ENCODE measurements around the gene TRAPPC2B.
"Not testable (repeated sequence)": the region's sequence is repeated elsewhere in the genome, so short reads cannot be mapped to it uniquely, and the experiment has no call there.

The TRAPPC2B gene

DNA sequence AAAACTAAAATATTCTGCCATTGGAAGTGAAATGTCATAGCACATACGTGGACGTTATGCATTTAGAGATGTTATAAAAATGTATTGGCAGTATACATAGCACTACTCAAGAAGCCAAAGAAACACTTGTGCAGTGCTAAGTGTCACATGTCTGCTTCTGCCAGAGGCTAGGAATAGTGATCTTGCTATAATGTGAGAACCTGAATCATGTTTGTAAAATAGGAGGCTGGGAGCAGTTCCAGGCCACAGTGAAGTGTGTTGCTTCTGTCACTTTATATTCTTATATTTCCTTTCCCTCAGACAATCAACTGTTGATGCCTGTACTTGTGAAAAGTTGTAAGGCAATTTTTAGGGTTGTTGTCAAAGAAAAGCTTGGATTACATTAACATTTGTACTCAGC, 3.4 kb downstream of the TRAPPC2B start:
- Histone ChIP-seq H3K4me3 (ENCODE audit: low read length in 2 of 2) (no peak overlapping the region), H3K14ac (ENCODE audit: low read length) (no peak overlapping the region), H2AFZ (ENCODE audit: low read length) (no peak overlapping the region), H4K8ac (ENCODE audit: low read depth, low read length) (no peak overlapping the region), H3K4ac (ENCODE audit: low read length) (no peak overlapping the region), H4K91ac (ENCODE audit: low read depth, low read length, poor library complexity) (no peak overlapping the region), H3K4me2 (ENCODE audit: insufficient read depth, low read length, poor library complexity, severe bottlenecking) (no peak overlapping the region), H3K27ac (replicated peaks; ENCODE audit: low read length) (no peak overlapping the region), H2BK15ac (ENCODE audit: low read length) (no peak overlapping the region), H3K4me1 (ENCODE audit: control insufficient read depth in 2 of 2, insufficient read depth in 1 of 2, low read depth in 1 of 2, low read length in 2 of 2) (peaks cover 0 to 4% of the 10 kb centered on the region in 2 donors), H3K18ac (ENCODE audit: low read length) (no peak overlapping the region), H3K27me3 (ENCODE audit: control insufficient read depth in 3 of 3, insufficient read depth in 3 of 3, low read depth in 1 of 3, low read length in 3 of 3) (no peaks in the 10 kb centered on the region), H3K36me3 (replicated peaks in 1 of 2; ENCODE audit: control insufficient read depth in 2 of 2, insufficient read depth in 2 of 2, low read length in 2 of 2) (peaks cover 0 to 9% of the 10 kb centered on the region in 2 donors), H3K23ac (ENCODE audit: low read depth, low read length, poor library complexity) (no peak overlapping the region), H2BK120ac (ENCODE audit: low read depth, low read length) (no peak overlapping the region), H2BK12ac (ENCODE audit: low read length) (no peak overlapping the region), H2BK5ac (ENCODE audit: low read length) (no peak overlapping the region), H2AK5ac (ENCODE audit: low read depth, low read length) (no peak overlapping the region), H3K79me1 (ENCODE audit: low read depth, low read length) (peaks cover 4% of the 10 kb centered on the region), H3K9me3 (replicated peaks in 1 of 2; ENCODE audit: control insufficient read depth in 2 of 2, insufficient read depth in 1 of 2, low read depth in 1 of 2, low read length in 2 of 2) (no peaks in the 10 kb centered on the region), H3K9ac (ENCODE audit: low read depth, low read length, poor library complexity) (no peak overlapping the region)
- no CpG with 5 or more reads among the region's 2 CpGs for WGBS, 2 donors (ENCODE audit: extremely low coverage in 2 of 2, insufficient read length in 2 of 2, insufficient replicate concordance in 1 of 2)
- DNase-seq (ENCODE audit: low spot score) = no peak

DNA sequence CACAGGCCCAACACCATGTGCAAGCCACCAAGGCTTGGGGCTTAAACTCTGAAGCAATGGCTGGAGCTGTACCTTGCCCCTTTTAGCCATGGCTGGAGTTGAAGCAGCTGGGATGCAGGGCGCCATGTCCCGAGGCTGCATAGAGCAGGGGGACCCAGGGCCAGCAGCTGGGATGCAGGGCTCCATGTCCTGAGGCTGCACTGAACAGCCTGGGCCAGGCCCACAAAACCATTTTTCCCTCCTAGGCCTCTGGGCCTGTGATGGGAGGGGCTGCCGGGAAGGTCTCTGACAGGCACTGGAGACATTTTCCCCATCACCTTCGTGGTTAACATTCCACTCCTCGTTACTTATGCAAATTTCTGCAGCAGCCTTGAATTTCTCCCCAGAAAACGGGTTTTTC, 10.8 kb downstream of the TRAPPC2B start:
- Histone ChIP-seq H2BK5ac (ENCODE audit: low read length) (no peak overlapping the region), H3K27me3 (ENCODE audit: control insufficient read depth in 3 of 3, insufficient read depth in 3 of 3, low read depth in 1 of 3, low read length in 3 of 3) (no peaks in the 10 kb centered on the region), H4K91ac (ENCODE audit: low read depth, low read length, poor library complexity) (no peak overlapping the region), H3K79me1 (ENCODE audit: low read depth, low read length) (no peaks in the 10 kb centered on the region), H3K27ac (replicated peaks; ENCODE audit: low read length) (no peak overlapping the region), H3K9me3 (replicated peaks in 1 of 2; ENCODE audit: control insufficient read depth in 2 of 2, insufficient read depth in 1 of 2, low read depth in 1 of 2, low read length in 2 of 2) (peaks cover 21 to 41% of the 10 kb centered on the region in 2 donors), H2AFZ (ENCODE audit: low read length) (no peak overlapping the region), H2BK120ac (ENCODE audit: low read depth, low read length) (no peak overlapping the region), H2AK5ac (ENCODE audit: low read depth, low read length) (no peak overlapping the region), H3K14ac (ENCODE audit: low read length) (no peak overlapping the region), H3K18ac (ENCODE audit: low read length) (no peak overlapping the region), H3K4me2 (ENCODE audit: insufficient read depth, low read length, poor library complexity, severe bottlenecking) (no peak overlapping the region), H3K9ac (ENCODE audit: low read depth, low read length, poor library complexity) (no peak overlapping the region), H3K4me1 (ENCODE audit: control insufficient read depth in 2 of 2, insufficient read depth in 1 of 2, low read depth in 1 of 2, low read length in 2 of 2) (no peaks in the 10 kb centered on the region), H3K36me3 (replicated peaks in 1 of 2; ENCODE audit: control insufficient read depth in 2 of 2, insufficient read depth in 2 of 2, low read length in 2 of 2) (peaks cover 18 to 56% of the 10 kb centered on the region in 2 donors), H3K4me3 (ENCODE audit: low read length in 2 of 2) (no peak overlapping the region), H4K8ac (ENCODE audit: low read depth, low read length) (no peak overlapping the region), H2BK15ac (ENCODE audit: low read length) (no peak overlapping the region), H2BK12ac (ENCODE audit: low read length) (no peak overlapping the region), H3K23ac (ENCODE audit: low read depth, low read length, poor library complexity) (no peak overlapping the region), H3K4ac (ENCODE audit: low read length) (no peak overlapping the region)
- no CpG with 5 or more reads among the region's 6 CpGs for WGBS, 2 donors (ENCODE audit: extremely low coverage in 2 of 2, insufficient read length in 2 of 2, insufficient replicate concordance in 1 of 2)
- no peak for DNase-seq (ENCODE audit: low spot score)

DNA sequence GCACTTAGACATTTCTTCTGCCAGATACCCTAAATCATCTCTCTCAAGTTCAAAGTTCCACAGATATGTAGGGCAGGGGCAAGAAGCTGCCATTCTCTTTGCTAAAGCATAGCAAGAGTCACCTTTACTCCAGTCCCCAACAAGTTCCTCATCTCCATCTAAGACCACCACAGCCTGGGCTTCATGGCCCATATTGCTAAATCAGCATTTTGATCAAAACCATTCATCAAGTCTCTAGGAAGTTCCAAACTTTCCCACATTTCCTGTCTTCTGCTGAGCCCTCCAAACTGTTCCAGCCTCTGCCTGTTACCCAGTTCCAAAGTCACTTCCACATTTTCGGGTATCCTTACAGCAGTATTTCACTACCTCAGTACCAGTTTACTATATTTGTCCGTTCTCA, 11.3 kb downstream of the TRAPPC2B start:
- not testable (repeated sequence) for H2AK5ac ChIP-seq (ENCODE audit: low read depth, low read length); H3K4me1 ChIP-seq (ENCODE audit: control insufficient read depth in 2 of 2, insufficient read depth in 1 of 2, low read depth in 1 of 2, low read length in 2 of 2); DNase-seq (ENCODE audit: low spot score); H3K27me3 ChIP-seq (ENCODE audit: control insufficient read depth in 3 of 3, insufficient read depth in 3 of 3, low read depth in 1 of 3, low read length in 3 of 3); H4K8ac ChIP-seq (ENCODE audit: low read depth, low read length); H3K4me3 ChIP-seq (ENCODE audit: low read length in 2 of 2); H2BK12ac ChIP-seq (ENCODE audit: low read length); H3K9ac ChIP-seq (ENCODE audit: low read depth, low read length, poor library complexity); H2BK120ac ChIP-seq (ENCODE audit: low read depth, low read length); H3K4ac ChIP-seq (ENCODE audit: low read length); H3K79me1 ChIP-seq (ENCODE audit: low read depth, low read length); H2AFZ ChIP-seq (ENCODE audit: low read length); H2BK15ac ChIP-seq (ENCODE audit: low read length); H3K14ac ChIP-seq (ENCODE audit: low read length); H3K4me2 ChIP-seq (ENCODE audit: insufficient read depth, low read length, poor library complexity, severe bottlenecking); H4K91ac ChIP-seq (ENCODE audit: low read depth, low read length, poor library complexity); H3K27ac ChIP-seq (replicated peaks; ENCODE audit: low read length); H2BK5ac ChIP-seq (ENCODE audit: low read length); H3K23ac ChIP-seq (ENCODE audit: low read depth, low read length, poor library complexity); H3K18ac ChIP-seq (ENCODE audit: low read length)
- Histone ChIP-seq H3K9me3 (replicated peaks in 1 of 2; ENCODE audit: control insufficient read depth in 2 of 2, insufficient read depth in 1 of 2, low read depth in 1 of 2, low read length in 2 of 2) (peaks cover 22 to 42% of the 10 kb centered on the region in 2 donors), H3K36me3 (replicated peaks in 1 of 2; ENCODE audit: control insufficient read depth in 2 of 2, insufficient read depth in 2 of 2, low read length in 2 of 2) (peaks cover 18 to 56% of the 10 kb centered on the region in 2 donors)
- no CpG with 5 or more reads among the region's 2 CpGs for WGBS, 2 donors (ENCODE audit: extremely low coverage in 2 of 2, insufficient read length in 2 of 2, insufficient replicate concordance in 1 of 2)

DNA sequence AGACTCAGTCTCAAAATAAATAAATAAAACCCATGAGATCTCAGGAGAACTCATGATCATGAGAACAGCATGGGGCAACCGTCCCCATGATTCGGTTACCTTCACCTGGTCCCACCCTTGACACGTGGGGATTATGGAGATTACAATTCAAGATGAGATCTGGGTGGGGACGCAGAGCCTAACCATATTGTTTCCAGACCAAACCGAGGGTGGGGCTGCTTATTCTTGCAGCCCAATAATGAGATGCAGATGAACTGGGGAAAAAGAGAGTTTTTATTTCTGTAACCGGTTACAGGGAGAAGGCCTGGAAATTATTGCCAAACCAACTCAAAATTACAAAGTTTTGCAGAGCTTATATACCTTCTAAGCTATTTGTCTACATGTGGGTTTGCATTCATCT, 12.8 kb downstream of the TRAPPC2B start:
- Histone ChIP-seq H2AFZ (ENCODE audit: low read length) (no peak overlapping the region), H2BK120ac (ENCODE audit: low read depth, low read length) (no peak overlapping the region), H3K4me1 (ENCODE audit: control insufficient read depth in 2 of 2, insufficient read depth in 1 of 2, low read depth in 1 of 2, low read length in 2 of 2) (no peaks in the 10 kb centered on the region), H3K9me3 (replicated peaks in 1 of 2; ENCODE audit: control insufficient read depth in 2 of 2, insufficient read depth in 1 of 2, low read depth in 1 of 2, low read length in 2 of 2) (peaks cover 22 to 42% of the 10 kb centered on the region in 2 donors), H3K9ac (ENCODE audit: low read depth, low read length, poor library complexity) (no peak overlapping the region), H2BK15ac (ENCODE audit: low read length) (no peak overlapping the region), H3K79me1 (ENCODE audit: low read depth, low read length) (no peaks in the 10 kb centered on the region), H3K18ac (ENCODE audit: low read length) (no peak overlapping the region), H2AK5ac (ENCODE audit: low read depth, low read length) (no peak overlapping the region), H2BK5ac (ENCODE audit: low read length) (no peak overlapping the region), H3K23ac (ENCODE audit: low read depth, low read length, poor library complexity) (no peak overlapping the region), H4K91ac (ENCODE audit: low read depth, low read length, poor library complexity) (no peak overlapping the region), H3K4me3 (ENCODE audit: low read length in 2 of 2) (no peak overlapping the region), H3K36me3 (replicated peaks in 1 of 2; ENCODE audit: control insufficient read depth in 2 of 2, insufficient read depth in 2 of 2, low read length in 2 of 2) (peaks cover 18 to 56% of the 10 kb centered on the region in 2 donors), H3K27me3 (ENCODE audit: control insufficient read depth in 3 of 3, insufficient read depth in 3 of 3, low read depth in 1 of 3, low read length in 3 of 3) (no peaks in the 10 kb centered on the region), H3K14ac (ENCODE audit: low read length) (no peak overlapping the region), H3K27ac (replicated peaks; ENCODE audit: low read length) (no peak overlapping the region), H3K4me2 (ENCODE audit: insufficient read depth, low read length, poor library complexity, severe bottlenecking) (no peak overlapping the region), H3K4ac (ENCODE audit: low read length) (no peak overlapping the region), H4K8ac (ENCODE audit: low read depth, low read length) (no peak overlapping the region), H2BK12ac (ENCODE audit: low read length) (no peak overlapping the region)
- WGBS, 2 donors (ENCODE audit: extremely low coverage in 2 of 2, insufficient read length in 2 of 2, insufficient replicate concordance in 1 of 2) = no CpG with 5 or more reads among the region's 6 CpGs
- no peak for DNase-seq (ENCODE audit: low spot score)
